ENCODE results near the gene ACBD4.
"Not testable (repeated sequence)": the region's sequence is repeated elsewhere in the genome, so short reads cannot be mapped to it uniquely, and the experiment has no call there.

ACBD4 gene

GRCh38 chr17:45123076-45123770, 12.3 kb upstream of the ACBD4 start:
- no peak overlapping the region for H3K4me3 ChIP-seq (ENCODE audit: control insufficient read depth, low read depth, low read length)
- DNase-seq (ENCODE audit: low read depth), result no peak
- TF ChIP-seq CTCF (IDR thresholded peaks at IDR 0.05; ENCODE audit: control insufficient read depth, insufficient read depth, low read depth, low read length, missing control alignments), result no peak

- no peak for DNase-seq (ENCODE audit: low read depth)
- H3K4me3 ChIP-seq (ENCODE audit: control insufficient read depth, low read depth, low read length), result no peak overlapping the region
- no peak for TF ChIP-seq CTCF (IDR thresholded peaks at IDR 0.05; ENCODE audit: control insufficient read depth, insufficient read depth, low read depth, low read length, missing control alignments)
Observed at GRCh38 chr17:45123930-45124796, 11.3 kb upstream of the ACBD4 start.

- H3K4me3 ChIP-seq (ENCODE audit: control insufficient read depth, low read depth, low read length); DNase-seq (ENCODE audit: low read depth): not testable (repeated sequence)
Observed at GRCh38 chr17:45124797-45125122, 10.7 kb upstream of the ACBD4 start.

GRCh38 chr17:45125509-45125908, 10.0 kb upstream of the ACBD4 start:
- DNase-seq (ENCODE audit: low read depth), result no peak
- no peak overlapping the region for H3K4me3 ChIP-seq (ENCODE audit: control insufficient read depth, low read depth, low read length)
- TF ChIP-seq CTCF (IDR thresholded peaks at IDR 0.05; ENCODE audit: control insufficient read depth, insufficient read depth, low read depth, low read length, missing control alignments), result no peak

GRCh38 chr17:45127207-45127547, 8.3 kb upstream of the ACBD4 start:
- no peak overlapping the region for H3K4me3 ChIP-seq (ENCODE audit: control insufficient read depth, low read depth, low read length)
- no peak for TF ChIP-seq CTCF (IDR thresholded peaks at IDR 0.05; ENCODE audit: control insufficient read depth, insufficient read depth, low read depth, low read length, missing control alignments)
- no peak for DNase-seq (ENCODE audit: low read depth)

- no peak for TF ChIP-seq CTCF (IDR thresholded peaks at IDR 0.05; ENCODE audit: control insufficient read depth, insufficient read depth, low read depth, low read length, missing control alignments)
- H3K4me3 ChIP-seq (ENCODE audit: control insufficient read depth, low read depth, low read length), result no peak overlapping the region
- no peak for DNase-seq (ENCODE audit: low read depth)
Observed at GRCh38 chr17:45127548-45128300, 7.8 kb upstream of the ACBD4 start.

- no peak for DNase-seq (ENCODE audit: low read depth)
- no peak overlapping the region for H3K4me3 ChIP-seq (ENCODE audit: control insufficient read depth, low read depth, low read length)
Observed at GRCh38 chr17:45128331-45128730, 7.2 kb upstream of the ACBD4 start.

More at GRCh38 chr17:45128331-45128730, 7.2 kb upstream of the ACBD4 start:
- TF ChIP-seq CTCF (IDR thresholded peaks at IDR 0.05; ENCODE audit: control insufficient read depth, insufficient read depth, low read depth, low read length, missing control alignments), result no peak
